GM21619 (cell line): ENCODE data around the gene IPO9.
A peak's percentile ranks its signal among the peaks of the same experiment; 100 is the strongest.

Experiments
- ATAC-seq: cut with Tn5 transposase; IDR thresholded peaks from one replicate; pipeline ENCODE4 v1.9.1; 2021; ENCODE audit not compliant: unreplicated experiment

IPO9 gene

DNA sequence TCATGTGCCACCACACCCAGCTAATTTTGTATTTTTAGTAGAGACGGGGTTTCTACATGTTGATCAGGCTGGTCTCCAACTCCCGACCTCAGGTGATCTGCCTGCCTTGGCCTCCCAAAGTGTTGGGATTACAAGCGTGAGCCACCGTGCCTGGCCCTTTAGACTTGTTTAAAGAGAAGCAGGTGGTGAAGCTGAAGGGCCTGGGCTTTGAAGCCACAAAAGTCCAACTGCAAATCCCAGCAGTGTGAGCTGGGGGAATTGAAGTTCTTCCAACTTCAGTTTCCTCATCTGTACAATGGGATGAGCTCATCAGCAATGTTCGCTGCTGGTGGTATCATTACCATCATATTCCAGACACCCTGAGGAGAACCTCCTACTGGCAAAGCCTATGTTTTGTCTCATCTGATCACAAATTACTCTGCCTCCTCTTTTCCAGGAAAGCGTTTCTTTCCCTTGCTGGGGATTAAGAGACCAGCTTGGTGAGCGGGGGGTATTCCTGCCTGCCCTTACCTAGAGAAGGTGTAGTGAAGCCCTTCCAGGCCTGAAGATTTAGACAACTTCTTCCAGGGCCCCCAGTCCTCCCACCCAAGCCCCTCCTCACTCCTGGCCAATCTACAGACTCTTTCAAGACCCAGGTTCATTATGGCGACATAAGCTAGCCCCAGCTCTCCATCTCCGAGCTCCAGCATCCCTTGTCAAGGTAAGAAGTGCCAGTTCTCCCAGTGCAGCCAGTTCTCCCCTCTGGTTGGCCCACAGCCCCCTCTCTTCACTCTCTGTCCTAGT, 57.3 kb downstream of the IPO9 start:
- no peak for ATAC-seq

DNA sequence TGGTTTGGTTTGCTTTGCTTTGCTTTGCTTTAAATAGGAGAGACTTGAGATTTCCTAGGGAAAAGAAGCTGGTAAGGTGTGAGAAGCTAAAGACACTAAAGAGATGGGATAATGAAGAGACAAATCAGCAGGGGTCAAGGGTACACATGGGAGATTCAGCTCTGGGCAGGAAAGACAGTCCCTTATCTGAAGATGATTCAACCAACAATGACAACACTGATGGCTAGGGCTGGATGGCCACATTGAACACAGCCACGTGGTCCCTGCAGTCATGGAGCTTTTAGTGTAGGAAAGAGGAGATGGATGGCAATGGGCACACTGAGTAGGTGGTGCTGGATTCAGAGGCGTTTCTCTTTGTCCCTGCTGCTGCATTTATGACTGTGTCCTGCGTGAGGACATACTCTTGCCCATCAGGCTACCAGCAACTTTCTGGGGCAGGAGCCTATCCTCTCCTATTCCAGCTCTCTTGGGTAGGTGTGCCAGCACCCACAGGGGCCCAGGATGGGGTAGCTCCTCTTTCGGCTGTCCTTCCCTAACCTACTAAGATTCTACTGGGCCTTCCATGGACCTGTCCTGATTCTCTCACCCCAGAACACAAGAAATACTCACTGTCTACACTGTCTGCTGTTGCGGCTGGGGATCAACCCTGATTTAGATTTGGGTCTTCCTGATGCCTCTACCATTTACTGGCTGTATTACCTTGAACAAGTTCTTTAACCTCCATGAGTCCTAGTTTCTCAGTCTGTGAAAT, 58.3 kb downstream of the IPO9 start:
- ATAC-seq: no peak

DNA sequence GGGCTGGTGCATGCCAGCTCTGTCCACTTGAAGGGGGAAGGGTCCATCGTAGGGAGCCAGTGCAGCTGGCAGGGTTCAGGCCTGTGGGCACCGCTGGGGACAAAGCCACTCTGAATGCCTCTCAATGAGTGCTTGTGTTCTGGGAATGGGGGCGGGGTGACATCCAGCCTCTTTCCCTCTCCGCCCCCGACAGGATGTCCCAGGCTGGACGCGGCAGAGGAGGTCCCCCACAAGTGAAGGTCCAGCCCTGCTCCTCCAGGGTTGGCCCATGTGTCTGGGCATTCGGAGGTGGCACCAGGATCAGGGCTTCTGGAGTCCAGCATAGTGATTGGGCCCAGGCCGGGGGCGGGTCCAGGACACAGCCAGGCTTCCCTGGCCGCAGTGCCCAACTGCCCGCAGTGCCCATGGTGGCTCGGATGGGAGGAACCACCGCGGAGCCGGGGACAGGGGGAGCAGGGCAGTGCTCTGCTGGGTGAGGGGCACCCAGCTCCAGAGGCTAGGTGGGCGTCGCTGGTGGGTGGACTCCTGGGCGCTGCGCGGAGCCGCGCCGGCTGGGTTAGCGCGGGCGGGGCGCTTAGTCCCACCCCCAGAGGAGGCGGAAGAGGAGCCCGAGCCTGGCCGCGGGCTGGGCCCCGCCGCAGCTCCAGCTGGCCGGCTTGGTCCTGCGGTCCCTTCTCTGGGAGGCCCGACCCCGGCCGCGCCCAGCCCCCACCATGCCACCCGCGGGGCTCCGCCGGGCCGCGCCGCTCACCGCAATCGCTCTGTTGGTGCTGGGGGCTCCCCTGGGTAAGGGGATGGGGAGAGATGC, 59.5 kb downstream of the IPO9 start, which contains the start of gene SHISA4:
Gene SHISA4 (plus strand): TSS at position 617 of the 808 bp plus-strand sequence. CDS start 97 bp downstream, at position 714.
- no peak for ATAC-seq

DNA sequence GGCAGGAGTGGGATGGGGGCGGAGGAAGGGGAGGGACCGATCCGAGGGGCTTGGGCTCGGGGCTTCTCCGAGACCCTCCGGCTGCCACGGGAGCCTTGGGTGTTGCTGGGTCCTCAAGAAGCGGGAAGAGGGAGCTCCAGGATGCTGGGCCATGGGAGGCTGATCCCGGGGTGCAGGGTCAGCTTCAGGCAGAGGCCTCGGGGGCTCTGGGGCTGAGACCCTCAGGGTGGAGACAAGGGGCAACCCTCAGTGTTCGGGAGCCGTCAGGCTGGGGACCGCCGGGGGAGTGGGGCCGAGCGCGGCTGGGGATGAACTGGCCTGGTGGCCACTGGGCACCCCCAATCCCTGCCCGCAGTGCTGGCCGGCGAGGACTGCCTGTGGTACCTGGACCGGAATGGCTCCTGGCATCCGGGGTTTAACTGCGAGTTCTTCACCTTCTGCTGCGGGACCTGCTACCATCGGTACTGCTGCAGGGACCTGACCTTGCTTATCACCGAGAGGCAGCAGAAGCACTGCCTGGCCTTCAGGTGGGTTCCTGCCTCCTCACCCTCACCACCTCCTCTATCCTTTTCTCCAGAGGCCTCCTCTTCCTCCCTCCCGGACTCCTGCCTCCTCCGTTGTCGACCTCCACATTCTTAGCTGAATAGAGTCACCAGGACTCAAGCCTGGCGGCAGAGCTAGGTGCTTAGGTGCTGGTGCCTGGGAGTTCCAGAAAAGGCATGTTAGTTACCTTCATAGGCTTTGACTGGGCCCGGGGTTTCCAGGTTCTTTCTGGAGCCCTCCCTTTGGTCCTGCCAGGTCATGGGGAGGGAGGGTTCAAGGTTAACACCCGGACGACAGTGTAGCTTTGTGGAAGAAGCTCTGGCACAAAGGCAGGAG, 60.4 kb downstream of the IPO9 start:
- no peak for ATAC-seq

DNA sequence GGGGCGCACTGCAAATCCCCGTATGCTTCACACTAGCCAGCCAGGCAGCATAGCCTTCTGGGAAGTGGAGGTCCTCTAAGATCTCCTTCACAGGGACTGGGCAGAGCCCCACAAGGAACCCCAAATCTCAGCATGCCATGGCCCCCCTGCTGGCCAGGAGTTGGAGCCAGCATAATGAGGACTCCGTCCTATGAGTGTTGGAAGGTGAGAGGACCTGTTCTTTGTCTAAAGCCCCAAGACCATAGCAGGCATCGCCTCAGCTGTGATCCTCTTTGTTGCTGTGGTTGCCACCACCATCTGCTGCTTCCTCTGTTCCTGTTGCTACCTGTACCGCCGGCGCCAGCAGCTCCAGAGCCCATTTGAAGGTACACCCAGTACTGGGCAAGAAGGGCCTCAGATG, 61.3 kb downstream of the IPO9 start:
- no peak for ATAC-seq

DNA sequence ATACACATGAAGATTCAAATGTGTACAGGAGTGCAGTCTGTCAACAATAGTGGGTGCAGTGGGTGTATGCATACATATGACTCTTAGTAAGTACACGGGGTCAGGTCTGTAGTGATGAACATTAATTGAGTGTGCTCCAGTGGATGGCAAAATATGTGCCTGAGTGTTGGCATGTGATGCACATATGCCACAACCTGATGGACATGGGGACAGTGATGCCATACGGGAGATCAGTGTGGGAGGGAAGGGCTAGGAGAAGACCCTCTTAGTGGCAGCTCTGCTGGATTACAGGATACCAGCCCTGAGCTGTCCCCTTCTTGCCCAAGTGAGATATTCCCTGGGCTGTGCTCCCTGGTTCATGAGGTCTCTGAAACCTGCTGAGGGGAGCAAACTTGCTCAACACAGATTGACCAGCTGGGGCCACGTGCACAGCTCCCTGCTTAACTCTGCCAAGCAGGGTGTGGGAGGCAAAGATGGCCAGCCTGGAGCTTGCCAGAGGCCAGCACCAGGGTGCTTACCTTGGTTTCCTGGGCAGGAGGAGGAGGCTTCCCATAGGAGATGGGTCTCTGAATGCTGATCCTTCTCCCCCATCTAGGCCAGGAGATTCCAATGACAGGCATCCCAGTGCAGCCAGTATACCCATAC, 62.0 kb downstream of the IPO9 start:
- ATAC-seq: no peak

DNA sequence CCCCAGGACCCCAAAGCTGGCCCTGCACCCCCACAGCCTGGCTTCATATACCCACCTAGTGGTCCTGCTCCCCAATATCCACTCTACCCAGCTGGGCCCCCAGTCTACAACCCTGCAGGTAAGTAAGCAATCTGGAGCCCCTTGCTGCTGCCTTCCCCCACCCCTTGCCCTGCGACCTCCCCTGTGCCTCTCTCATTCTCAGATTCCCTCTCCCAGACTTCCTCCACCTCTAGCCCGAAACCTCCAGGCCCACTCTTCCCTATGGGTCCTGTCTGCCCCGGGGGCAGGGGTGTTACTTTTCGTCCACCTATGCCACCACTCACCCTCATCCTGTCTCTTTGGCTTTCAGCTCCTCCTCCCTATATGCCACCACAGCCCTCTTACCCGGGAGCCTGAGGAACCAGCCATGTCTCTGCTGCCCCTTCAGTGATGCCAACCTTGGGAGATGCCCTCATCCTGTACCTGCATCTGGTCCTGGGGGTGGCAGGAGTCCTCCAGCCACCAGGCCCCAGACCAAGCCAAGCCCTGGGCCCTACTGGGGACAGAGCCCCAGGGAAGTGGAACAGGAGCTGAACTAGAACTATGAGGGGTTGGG, 62.6 kb downstream of the IPO9 start:
- ATAC-seq: no peak

DNA sequence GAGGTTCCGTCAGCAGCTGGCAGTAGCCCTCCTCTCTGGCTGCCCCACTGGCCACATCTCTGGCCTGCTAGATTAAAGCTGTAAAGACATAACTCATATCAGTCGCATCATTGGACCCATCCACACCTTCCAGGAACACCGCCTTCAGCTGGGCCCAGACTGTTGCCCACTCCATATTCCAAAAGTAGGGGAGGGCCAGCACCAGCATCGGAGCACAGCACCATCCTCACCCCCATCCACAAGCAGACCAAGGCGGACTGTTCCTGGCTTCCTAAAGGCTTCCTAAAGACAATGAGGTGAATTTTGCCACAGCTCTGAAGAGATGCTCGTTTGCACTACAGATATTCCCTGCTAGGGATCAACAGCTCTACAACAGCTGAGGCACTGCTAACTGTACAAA, 63.3 kb downstream of the IPO9 start:
- no peak for ATAC-seq

DNA sequence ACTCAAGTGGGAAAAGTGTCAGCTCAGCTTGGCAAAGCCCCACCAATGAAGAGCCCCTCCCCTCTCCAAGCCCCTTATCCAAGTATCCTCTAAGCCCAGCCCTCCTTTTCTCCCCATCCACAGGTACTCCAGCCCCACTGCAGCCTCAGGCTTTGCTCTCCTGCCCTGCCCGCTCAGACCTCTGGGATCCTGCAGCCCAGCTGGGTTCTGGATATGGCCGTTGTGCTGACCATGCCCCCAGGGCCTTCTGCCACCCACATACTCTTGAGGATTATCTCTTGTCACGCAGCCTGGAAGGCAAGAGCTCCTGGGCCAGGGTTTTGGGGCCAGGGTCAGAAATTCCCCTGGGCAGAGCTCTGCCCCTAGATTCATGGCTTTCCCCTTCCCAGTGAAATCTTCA, 64.5 kb downstream of the IPO9 start:
- ATAC-seq: no peak

DNA sequence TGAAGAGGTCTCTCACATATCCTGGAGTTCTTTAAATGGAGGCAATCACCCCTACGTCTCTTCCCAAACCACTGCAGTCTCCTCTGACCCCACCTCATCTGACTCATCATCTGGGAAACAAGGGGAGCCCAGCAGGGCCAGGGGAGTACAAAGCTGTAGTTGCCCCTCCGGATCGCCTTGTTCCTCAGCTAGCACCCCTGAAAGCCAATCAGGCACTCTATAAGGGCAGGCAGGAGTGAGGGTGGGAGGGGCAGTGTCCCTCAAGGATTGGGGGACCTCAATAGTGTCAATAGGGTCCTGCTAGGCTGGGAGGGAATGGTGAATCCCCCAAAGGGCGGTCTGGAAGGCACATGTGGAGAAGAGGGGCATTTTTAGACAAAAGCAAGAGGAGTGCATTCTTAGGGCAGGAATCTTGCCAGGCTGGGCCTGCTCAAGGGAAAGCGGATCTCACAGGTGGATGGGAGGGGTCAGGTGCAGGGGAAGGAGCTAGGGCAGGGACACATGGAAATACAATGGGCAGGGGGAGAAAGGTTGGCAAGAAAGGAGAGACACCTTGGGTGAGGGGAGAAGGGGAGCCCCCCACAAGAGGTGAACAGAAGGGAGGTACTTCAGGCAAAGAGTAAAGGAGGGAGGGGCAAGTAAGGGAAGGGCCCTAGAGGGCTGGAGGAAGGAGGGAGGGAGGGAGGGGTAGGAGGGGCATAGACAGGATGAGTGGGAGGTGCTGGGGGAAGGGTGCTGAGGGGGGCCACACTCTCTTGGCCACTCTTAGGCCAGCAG, 65.6 kb downstream of the IPO9 start:
- ATAC-seq: no peak

DNA sequence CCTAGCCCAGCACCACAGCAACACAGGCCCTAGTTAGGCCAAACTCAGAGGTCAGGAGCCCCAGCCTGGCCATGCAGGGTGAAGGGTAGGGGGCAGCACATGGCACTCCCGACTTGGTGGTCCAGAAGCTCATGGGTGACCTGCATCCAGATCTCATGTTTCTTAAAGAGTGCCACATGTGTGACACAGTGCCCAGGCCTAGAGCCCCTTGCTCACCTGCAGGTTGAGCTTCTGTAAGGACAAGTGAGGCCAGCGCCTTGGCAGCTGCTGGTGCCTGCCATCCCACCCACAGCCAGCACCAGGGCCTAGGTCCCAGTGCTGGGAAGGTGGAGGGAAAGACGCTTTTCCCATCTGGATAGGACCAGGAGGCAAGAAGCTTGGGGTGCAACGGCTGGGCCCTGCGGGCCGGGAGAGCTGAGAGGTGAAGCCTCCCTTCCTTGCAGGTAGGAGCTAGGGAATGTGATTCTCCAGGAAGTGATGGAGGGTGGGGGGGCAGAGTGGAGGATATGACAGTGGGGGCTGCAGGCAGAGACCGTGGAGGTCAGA, 66.2 kb downstream of the IPO9 start:
- ATAC-seq: no peak

DNA sequence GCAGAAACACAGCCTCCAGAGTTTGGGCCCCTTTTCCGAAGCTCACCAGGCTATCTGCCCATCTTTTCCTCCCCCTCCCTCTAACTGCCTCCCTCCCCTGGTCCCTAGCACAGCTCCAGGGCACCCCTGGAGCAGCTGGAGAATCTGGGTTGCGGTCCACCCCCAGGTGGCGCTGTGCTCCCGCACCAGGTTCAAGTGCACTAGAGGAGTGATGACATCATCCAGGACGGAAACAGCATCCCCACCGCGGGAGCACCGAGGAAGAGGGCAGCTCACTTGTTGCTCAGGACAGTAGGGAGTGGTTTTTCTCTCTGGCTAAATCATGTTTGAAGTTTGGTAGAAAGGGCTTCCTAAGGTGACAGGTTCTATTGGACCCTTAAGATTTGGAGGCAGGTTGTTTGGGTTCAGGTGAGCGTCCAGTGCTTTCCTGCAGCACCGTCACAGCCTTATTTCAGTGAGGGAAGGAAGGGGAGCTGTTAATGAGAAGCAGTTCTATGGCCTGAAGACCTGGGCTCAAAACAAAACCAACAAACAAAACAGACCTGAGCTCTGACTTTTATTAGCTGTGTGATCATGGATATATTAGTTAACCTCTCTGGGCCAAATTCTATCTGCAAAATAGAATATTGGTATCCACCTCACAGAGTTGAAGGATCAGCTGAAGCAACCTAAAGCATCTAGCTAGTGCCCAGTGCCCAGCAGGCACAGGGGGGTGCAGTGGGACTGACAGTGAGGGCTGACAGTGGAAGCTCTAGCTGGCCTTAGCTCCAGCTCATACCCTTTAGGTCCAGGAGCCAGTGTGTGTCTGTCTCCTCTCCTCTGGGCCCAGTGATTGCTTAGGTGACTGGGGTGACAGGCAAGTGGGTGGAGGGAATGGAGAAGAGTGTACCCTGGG, 67.2 kb downstream of the IPO9 start:
- peak; percentile 85 for ATAC-seq

DNA sequence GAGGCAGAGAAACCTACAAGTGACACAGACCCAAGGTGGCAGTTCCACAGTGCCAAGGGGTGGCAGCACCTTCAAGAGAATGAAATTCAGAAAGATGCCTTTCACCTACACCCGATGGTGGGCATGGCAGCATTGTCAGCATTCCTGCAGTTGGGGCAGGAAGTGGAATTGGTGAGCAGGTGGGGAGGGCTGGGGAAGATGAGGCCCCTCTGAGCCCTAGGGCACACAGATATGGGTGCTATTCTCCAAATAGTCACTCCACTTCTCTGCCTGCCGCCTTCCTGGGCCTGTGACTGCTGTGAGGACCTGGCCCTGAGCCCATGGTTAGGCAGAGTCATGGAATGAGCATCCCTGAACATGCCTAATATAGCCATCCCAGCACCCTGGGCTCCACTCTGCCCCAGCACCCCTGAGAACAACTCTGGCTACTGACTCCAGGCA, 68.0 kb downstream of the IPO9 start:
- no peak for ATAC-seq

DNA sequence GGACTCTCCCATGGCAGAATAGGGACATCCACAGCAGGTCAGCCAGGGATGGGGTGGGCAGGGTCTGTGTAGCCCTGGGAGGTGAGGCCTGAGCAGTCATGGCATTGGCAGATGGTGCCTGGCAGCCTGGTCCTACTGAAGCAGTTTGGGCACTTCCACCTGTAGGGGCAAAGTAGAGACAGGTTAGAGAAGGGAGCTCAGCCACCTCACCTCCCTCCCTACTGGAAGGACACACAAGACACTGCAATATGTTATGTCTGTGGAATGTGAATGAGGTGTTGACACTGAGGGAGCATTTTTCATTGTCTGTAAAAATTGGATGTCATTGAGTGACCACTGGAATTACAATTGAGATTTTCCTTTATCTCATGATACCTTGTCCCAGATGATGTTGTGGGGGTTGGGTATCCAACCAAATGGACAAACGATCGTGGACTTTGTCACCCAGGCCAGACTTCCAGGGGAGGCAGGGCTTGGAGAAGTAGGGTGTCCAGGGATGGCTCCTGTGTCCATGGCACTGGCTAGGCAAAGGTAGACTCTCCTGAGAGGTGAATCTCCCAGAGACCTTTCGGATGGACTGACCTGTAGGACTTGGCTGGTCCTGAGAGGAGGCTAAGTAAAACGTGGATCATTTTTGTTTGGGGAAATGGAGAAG, 69.4 kb downstream of the IPO9 start:
- no peak for ATAC-seq

DNA sequence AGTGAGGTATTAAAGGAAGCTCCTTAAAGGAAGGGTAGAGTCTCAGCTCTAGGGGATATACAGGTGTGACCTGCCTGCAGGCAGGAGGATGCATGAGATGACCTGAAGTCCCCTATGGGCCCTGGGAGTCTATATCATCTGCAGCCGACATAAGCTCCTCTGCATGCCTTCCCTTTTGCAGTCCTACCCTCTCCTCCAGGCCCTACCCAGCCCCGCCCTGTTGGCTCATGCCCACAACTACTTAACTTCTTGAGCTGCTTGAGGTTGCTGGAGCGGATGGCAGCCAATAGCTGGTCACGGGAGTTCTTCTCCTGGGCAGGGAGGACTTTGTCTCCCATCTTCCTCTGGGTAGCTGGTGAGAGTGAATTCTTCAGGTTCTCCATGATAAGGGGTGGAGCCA, 70.0 kb downstream of the IPO9 start:
- no peak for ATAC-seq

DNA sequence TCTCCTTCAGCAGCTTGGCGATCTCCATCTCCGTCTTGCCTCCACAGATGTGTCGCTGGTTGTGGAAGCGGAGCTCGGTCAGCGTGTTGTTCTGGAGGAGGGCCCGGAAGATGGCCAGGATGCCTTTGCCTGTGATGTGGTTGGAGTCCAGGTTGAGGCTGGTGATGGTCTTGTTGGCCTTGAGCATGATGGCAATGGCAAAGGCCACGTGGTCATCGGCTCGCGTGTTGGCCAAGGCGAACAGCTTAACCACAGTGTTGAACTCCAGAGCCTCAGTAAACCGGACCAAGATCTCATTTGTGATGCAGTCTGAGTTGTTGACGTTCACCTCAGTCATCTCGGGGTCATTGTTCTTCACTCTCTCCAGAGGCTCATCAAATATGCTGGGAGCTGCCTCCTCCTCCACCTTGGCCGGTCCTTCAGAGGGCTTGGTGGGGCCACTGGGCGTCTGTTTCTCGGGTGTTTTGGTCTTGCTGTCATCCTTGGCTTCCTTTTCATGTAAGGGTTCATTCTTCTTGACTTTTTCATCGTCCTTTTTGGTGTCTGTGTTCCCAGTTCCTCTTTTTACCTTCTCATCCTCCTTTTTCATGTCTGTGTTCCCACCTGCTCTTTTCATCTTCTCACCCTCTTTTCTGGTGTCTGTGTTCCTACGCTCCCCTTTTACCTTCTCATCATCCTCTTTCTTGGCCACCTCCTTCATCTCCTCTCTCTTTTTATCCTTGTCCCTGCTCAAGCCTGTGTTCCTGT, 70.9 kb downstream of the IPO9 start:
- ATAC-seq: no peak
